HepG2 (cell line): Measurements from ENCODE around the gene DNLZ. TPM values are rescaled to one million over a fixed set of nuclear protein-coding genes. Genes with fewer than 3 reads are reported as not detected.
A peak's percentile ranks its signal among the peaks of the same experiment; 100 is the strongest.

Source experiments
- AGO1 ChIP-seq: fragments of 200-400 bp; formaldehyde crosslinking; IDR thresholded peaks from 2 replicates; pipeline ENCODE4 v1.6.1; 2017; ENCODE audit warnings: mild to moderate bottlenecking, low read depth, low read length, moderate library complexity; ENCODE audit not compliant: poor library complexity, severe bottlenecking
- AGO2 ChIP-seq: fragments of 200-400 bp; formaldehyde crosslinking; optimal IDR thresholded peaks from 2 replicates; pipeline ENCODE3; 2017; ENCODE audit warnings: mild to moderate bottlenecking, low read depth, low read length, moderate library complexity
- DRAP1 ChIP-seq: IDR thresholded peaks from 2 replicates; pipeline ENCODE4 v1.6.1; 2016; ENCODE audit warnings: missing genetic modification reagents, missing compliant biosample characterization
- EEA1 ChIP-seq: sonication (generic); formaldehyde crosslinking; IDR thresholded peaks from 2 replicates; pipeline ENCODE4 v1.5.1; 2020; ENCODE audit warnings: mild to moderate bottlenecking, missing genetic modification reagents, borderline replicate concordance
- GRHL1 ChIP-seq: sonication (generic); formaldehyde crosslinking; conservative IDR thresholded peaks from 2 replicates; pipeline ENCODE4 v1.8.0; 2022; ENCODE audit warnings: missing genetic modification reagents
- HNRNPLL ChIP-seq: fragments of 200-400 bp; formaldehyde crosslinking; IDR thresholded peaks from 2 replicates; pipeline ENCODE4 v1.6.1; 2017; ENCODE audit warnings: mild to moderate bottlenecking, low read depth, low read length; ENCODE audit not compliant: poor library complexity, severe bottlenecking
- HOMEZ ChIP-seq: IDR thresholded peaks from 2 replicates; pipeline ENCODE4 v1.6.1; 2016; ENCODE audit warnings: low read depth
- IKZF4 ChIP-seq: sonication (generic); formaldehyde crosslinking; IDR thresholded peaks from 2 replicates; pipeline ENCODE4 v1.5.1; 2020; ENCODE audit warnings: borderline replicate concordance, mild to moderate bottlenecking, low read depth, missing genetic modification reagents; ENCODE audit errors: not compliant biosample characterization
- KLF16 ChIP-seq, 2 experiments: sonication (generic) in 1 of 2; formaldehyde crosslinking in 1 of 2; IDR thresholded peaks; 2 replicates each; pipeline versions ENCODE4 v1.6.1 to v1.8.0; 2016 to 2023; ENCODE audit warnings: missing genetic modification reagents in 2 of 2, missing compliant biosample characterization in 1 of 2
- MTF1 ChIP-seq: sonication (generic); formaldehyde crosslinking; IDR thresholded peaks from 2 replicates; pipeline ENCODE4 v1.5.0; 2020; ENCODE audit warnings: missing genetic modification reagents
- NKX3-1 ChIP-seq: sonication (generic); formaldehyde crosslinking; IDR thresholded peaks from 2 replicates; pipeline ENCODE4 v1.5.0; 2020; ENCODE audit warnings: missing genetic modification reagents
- NR0B2 ChIP-seq: sonication (generic); formaldehyde crosslinking; IDR thresholded peaks from 2 replicates; pipeline ENCODE4 v1.4.0; 2020; ENCODE audit warnings: mild to moderate bottlenecking, missing genetic modification reagents
- PITX1 ChIP-seq: sonication (generic); formaldehyde crosslinking; IDR thresholded peaks from 2 replicates; pipeline ENCODE4 v1.5.1; 2020; ENCODE audit warnings: mild to moderate bottlenecking, missing genetic modification reagents
- RCOR2 ChIP-seq: IDR thresholded peaks from 2 replicates; pipeline ENCODE4 v1.6.1; 2016; ENCODE audit warnings: missing biosample characterization, missing genetic modification reagents
- RFX1 ChIP-seq: fragments of 450-650 bp; IDR thresholded peaks from 2 replicates; pipeline ENCODE4 v1.6.1; 2017
- SIX1 ChIP-seq: sonication (generic); formaldehyde crosslinking; IDR thresholded peaks from 2 replicates; pipeline ENCODE4 v1.4.0; 2020; ENCODE audit warnings: missing genetic modification reagents, borderline replicate concordance
- SMARCE1 ChIP-seq: fragments of 450-650 bp; IDR thresholded peaks from 2 replicates; pipeline ENCODE4 v1.6.1; 2017; ENCODE audit warnings: borderline replicate concordance
- SRY ChIP-seq: sonication (generic); formaldehyde crosslinking; IDR thresholded peaks from 2 replicates; pipeline ENCODE4 v1.8.0; 2022; ENCODE audit warnings: mild to moderate bottlenecking, missing genetic modification reagents
- TEAD3 ChIP-seq: optimal IDR thresholded peaks from 2 replicates; pipeline ENCODE3; 2016; ENCODE audit warnings: borderline replicate concordance
- THAP7 ChIP-seq: sonication (generic); formaldehyde crosslinking; IDR thresholded peaks from 2 replicates; pipeline ENCODE4 v1.8.1; 2023; ENCODE audit warnings: mild to moderate bottlenecking, missing genetic modification reagents
- ZFAT ChIP-seq: sonication (generic); formaldehyde crosslinking; conservative IDR thresholded peaks from 2 replicates; pipeline ENCODE4 v1.8.1; 2023; ENCODE audit warnings: missing genetic modification reagents, inconsistent platforms
- ZNF484 ChIP-seq: sonication (generic); formaldehyde crosslinking; IDR thresholded peaks from 2 replicates; pipeline ENCODE4 v1.5.1; 2020; ENCODE audit warnings: mild to moderate bottlenecking, low read depth, missing genetic modification reagents, borderline replicate concordance
- ZNF547 ChIP-seq: sonication (generic); formaldehyde crosslinking; IDR thresholded peaks from 2 replicates; pipeline ENCODE4 v1.5.1; 2020; ENCODE audit warnings: mild to moderate bottlenecking, missing genetic modification reagents
- ZNF7 ChIP-seq: IDR thresholded peaks from 2 replicates; pipeline ENCODE4 v1.6.1; 2016; ENCODE audit warnings: missing biosample characterization, missing genetic modification reagents
- ZNF737 ChIP-seq: sonication (generic); formaldehyde crosslinking; IDR thresholded peaks from 2 replicates; pipeline ENCODE4 v1.5.0; 2020; ENCODE audit warnings: missing genetic modification reagents, mild to moderate bottlenecking, borderline replicate concordance
- ZNF780A ChIP-seq: sonication (generic); formaldehyde crosslinking; IDR thresholded peaks from 2 replicates; pipeline ENCODE4 v1.8.0; 2022; ENCODE audit warnings: mild to moderate bottlenecking, missing genetic modification reagents, moderate library complexity
- ZNF784 ChIP-seq: sonication (generic); formaldehyde crosslinking; IDR thresholded peaks from 2 replicates; pipeline ENCODE4 v1.5.1; 2020; ENCODE audit warnings: missing genetic modification reagents, mild to moderate bottlenecking, borderline replicate concordance
- polyA plus RNA-seq, 8 experiments: library from polyadenylated mRNA; depleted of rRNA in 3 of 8; stranded (reverse) in 7 of 8; unstranded in 1 of 8; fragments of >200 nt; fragmentation: Illumina TruSeq in 4 of 8; extraction: Trizol in 4 of 8; gene quantifications; 2 replicates each; pipeline versions ENCODE4 v1.2.1 to v1.2.3, GENCODE V29; 2011 to 2016; ENCODE audit warnings: low read depth in 4 of 8, missing spikeins in 1 of 8, mixed read lengths in 1 of 8; ENCODE audit not compliant: insufficient read depth in 1 of 8
- total RNA-seq, 5 experiments: library from RNA; depleted of rRNA; stranded (reverse); fragments of >200 nt; fragmentation: Illumina TruSeq; extraction: Trizol; gene quantifications; 2 replicates each; pipeline ENCODE4 v1.2.3, GENCODE V29; 2016; ENCODE audit warnings: low read depth in 1 of 5

Gene DNLZ
- total and polyA plus RNA-seq, 2 of the 13 experiments (the other 11 are each of a cell fraction or from before 2014, with no cell fraction given), result 3.4 to 8.0 TPM

GRCh38 chr9:136354592-136355085, 8.9 kb downstream of the DNLZ start (continued):
- peak; percentile 46 for TF ChIP-seq AGO2
- no peak for TF ChIP-seq RFX1
- no peak for TF ChIP-seq ZNF7 (CRISPR knock-in tag)
- no peak for TF ChIP-seq NKX3-1 (CRISPR knock-in tag)
- TF ChIP-seq EEA1 (CRISPR knock-in tag), result no peak
- TF ChIP-seq HNRNPLL, result no peak
- TF ChIP-seq ZNF547 (CRISPR knock-in tag), result no peak
- no peak for TF ChIP-seq SMARCE1
- no peak for TF ChIP-seq HOMEZ (CRISPR knock-in tag)
- TF ChIP-seq KLF16 (CRISPR knock-in tag; IDR thresholded peaks at IDR 0.05), result no peak
- TF ChIP-seq IKZF4 (CRISPR knock-in tag), result no peak
- TF ChIP-seq ZNF784 (CRISPR knock-in tag), result 0 out of 2 replicates have a peak, but pooled peaks have one; percentile 32
- no peak for TF ChIP-seq MTF1 (CRISPR knock-in tag)
- TF ChIP-seq TEAD3 (CRISPR knock-in tag), result peak; percentile 54
- no peak for TF ChIP-seq ZNF737
- peak; percentile 45 for TF ChIP-seq AGO1
- TF ChIP-seq SIX1 (CRISPR knock-in tag), result no peak
- TF ChIP-seq NR0B2 (CRISPR knock-in tag), result no peak
- no peak for TF ChIP-seq DRAP1 (CRISPR knock-in tag)
- TF ChIP-seq ZFAT (CRISPR knock-in tag), result no peak
- TF ChIP-seq SRY, result no peak
- TF ChIP-seq THAP7, result no peak
- TF ChIP-seq PITX1, result no peak
- TF ChIP-seq RCOR2 (CRISPR knock-in tag), result no peak
- TF ChIP-seq ZNF484 (CRISPR knock-in tag), result no peak
- TF ChIP-seq GRHL1 (CRISPR knock-in tag), result no peak
- no peak for TF ChIP-seq ZNF780A
